GM21529 (cell line): ENCODE data around the gene FCGR2B.
"Not testable (repeated sequence)": the region's sequence is repeated elsewhere in the genome, so short reads cannot be mapped to it uniquely, and the experiment has no call there.

Experiments
- ATAC-seq: cut with Tn5 transposase; IDR thresholded peaks from one replicate; pipeline ENCODE4 v1.9.1; 2021; ENCODE audit not compliant: unreplicated experiment

The FCGR2B gene

DNA sequence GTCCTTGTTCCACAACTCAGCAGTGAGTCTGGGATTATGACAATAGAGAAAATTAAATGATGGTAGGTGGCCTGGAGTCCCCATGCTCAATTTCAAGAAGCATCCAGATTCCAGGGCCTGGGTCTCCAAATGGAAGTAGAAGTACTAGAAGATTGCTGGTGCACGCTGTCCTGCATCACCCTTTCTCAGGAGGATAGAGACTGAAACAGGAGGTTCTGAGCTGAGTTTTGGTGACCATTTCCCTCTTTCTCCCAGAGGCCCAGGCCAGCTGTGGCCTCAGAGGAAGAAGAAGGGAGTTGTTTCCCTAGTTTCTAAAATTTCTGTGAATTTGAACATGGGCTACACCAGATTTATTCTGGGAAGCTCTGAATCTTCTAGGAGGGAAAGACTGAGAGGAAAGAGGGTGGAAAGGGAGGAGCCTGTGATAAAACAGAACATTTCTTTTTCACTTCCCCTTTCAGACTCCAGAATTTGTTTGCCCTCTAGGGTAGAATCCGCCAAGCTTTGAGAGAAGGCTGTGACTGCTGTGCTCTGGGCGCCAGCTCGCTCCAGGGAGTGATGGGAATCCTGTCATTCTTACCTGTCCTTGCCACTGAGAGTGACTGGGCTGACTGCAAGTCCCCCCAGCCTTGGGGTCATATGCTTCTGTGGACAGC lies at the start of gene FCGR2B:
Gene FCGR2B (plus strand): TSS at position 460 of the 656 bp plus-strand sequence. CDS start 99 bp downstream, at position 559.
- peak; percentile 74 for ATAC-seq

DNA sequence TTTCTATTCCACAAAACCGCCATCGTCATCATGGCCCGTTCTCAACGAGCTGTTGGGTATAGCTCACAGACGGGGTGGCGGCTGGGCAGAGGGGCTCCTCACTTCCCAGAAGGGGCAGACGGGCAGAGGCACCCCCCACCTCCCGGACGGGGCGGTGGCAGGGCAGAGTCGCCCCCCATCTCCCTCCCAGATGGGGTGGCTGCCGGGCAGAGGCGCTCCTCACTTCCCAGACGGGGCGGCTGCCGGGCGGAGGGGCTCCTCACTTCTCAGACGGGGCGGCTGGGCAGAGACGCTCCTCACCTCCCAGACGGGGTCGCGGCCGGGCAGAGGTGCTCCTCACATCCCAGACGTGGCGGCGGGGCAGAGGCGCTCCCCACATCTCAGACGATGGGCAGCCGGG lies 46.5 kb upstream of the FCGR2B start:
- ATAC-seq, result not testable (repeated sequence)

DNA sequence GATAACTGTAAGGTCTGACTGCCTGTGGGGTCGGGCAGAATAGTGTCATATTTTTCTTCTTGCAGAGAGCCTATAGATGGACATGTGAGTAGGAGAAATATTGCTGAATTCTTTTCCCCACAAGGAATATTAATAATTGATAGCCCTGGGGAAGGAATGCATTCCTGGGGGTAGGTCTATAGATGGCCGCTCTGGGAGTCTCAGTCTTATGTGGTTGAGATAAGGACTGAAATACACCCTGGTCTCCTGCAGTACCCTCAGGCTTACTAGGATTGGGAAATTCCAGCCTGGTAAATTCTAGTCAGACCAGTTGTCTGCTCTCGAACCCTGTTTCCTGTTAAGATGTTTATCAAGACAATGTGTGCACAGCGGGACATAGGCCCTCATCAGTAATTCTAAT lies 44.4 kb upstream of the FCGR2B start:
- ATAC-seq, result not testable (repeated sequence)

DNA sequence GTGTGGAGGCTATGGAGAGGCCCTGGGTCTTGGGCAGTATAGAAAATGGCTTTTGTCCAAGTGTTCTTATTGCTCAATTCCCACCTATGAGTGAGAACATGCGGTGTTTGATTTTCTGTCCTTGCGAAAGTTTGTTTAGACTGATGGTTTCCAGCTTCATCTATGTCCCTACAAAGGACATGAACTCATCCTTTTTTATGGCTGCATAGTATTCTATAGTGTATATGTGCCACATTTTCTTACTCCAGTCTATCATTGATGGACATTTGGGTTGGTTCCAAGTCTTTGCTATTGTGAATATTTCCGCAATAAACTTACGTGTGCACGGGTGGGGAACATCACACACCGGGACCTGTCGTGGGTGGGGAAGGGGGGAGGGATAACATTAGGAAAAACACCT lies 42.5 kb upstream of the FCGR2B start:
- not testable (repeated sequence) for ATAC-seq

DNA sequence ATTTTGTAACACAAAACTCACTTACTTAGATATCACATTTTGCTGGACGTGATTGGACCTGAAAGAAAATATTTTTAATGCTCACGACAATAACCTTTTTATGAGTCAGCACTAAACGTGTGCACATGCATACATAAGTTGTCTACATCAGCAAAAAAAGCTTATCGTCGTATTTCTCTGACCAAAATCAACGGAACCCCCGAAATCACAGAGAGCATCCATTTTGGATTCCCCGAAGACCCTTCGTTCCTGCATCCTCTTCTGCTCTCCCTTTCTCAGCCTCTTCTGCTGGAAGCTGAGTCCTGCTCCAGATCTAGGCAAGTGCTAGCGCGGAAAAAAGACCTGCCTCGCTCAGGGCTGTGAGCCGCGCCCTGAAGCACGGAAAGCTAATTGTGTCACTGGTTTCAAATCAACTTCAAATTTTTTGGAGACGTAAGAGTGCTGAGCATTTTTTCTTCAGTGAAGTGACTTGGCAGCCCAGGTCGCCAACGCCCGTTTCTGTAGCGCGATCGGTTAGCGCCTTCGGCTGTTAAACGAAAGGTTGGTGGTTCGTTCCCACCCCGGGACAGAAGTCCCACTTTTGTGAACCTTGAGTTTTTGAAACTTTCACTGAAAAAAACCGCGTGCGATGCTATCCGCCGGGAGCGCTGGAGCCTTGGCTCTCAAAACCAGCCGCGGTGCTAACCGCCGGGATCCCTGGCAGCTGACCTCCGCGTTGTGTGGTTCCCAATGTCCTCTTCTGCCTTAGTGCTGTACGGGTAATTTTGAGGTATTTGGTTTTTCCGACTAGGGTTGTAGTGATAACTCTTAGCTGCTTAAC lies 41.6 kb upstream of the FCGR2B start:
- peak; percentile 50 for ATAC-seq

DNA sequence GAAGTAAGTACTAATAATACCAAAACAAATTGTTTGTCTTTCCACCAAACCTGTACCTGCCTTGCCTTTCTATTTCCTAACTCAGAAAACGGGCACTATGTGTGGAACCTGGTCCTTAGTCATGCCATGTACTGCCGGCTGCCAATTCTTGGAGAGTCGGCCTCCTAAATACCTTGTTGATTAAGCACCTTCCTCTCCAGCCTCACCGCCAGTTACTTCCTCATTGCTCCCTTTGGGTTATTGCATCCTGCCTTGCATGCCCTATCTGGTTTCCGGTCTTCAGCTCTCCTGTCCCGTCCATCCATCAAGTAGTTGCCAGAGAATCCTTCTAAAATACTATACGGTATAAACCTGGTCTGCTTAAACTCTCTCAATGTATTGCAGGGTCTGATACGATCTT lies 40.9 kb upstream of the FCGR2B start:
- ATAC-seq, result peak; percentile 30

DNA sequence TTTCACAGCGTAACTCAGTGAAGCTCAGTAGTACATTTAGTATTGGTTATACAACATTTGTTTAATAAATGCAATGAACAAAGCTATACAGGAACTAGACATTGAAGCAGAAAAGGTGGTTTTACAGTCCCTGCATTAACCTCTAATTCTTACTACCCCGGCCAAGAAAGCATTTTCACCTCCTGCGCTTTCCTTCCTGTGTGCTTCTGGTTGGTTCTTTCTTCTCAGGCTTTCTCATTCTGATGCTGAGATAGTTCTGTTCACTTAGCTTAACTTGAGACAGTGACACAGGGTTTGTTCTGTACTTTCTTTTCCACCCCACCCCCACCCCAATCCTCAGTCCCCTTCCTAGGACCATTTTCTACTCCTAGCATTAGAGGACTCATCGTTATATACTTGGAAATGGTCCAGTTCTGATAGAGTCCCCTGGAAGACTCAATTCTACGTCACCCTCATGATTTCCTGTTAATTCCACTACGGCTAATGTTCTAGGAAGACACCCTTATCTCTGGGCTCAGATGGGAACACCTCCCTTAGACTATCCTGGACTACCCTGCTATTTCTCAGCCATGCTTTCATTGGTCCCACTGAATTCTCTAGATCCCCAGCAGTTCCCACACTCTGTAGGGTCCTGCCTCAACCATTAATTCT lies 39.4 kb upstream of the FCGR2B start:
- peak; percentile 50 for ATAC-seq

DNA sequence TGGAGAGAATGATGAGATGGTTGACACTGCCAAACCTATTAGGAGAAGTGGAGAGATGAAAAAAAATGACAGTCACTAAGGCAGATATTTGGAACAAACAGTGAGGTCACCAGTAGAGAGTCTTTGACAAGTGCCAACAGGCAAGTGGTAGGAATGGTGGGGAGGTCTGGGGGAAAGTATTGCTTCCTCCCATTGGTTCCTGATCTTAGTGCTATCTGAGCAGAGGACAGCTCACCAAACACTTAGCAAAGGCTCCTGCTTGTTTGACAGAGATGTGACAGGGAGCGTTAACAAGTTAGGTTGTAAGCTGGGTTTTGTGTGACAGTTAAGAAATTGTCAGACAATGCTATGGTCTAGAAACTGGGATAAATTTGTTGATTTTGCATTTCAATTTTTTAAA lies 38.3 kb upstream of the FCGR2B start:
- not testable (repeated sequence) for ATAC-seq

DNA sequence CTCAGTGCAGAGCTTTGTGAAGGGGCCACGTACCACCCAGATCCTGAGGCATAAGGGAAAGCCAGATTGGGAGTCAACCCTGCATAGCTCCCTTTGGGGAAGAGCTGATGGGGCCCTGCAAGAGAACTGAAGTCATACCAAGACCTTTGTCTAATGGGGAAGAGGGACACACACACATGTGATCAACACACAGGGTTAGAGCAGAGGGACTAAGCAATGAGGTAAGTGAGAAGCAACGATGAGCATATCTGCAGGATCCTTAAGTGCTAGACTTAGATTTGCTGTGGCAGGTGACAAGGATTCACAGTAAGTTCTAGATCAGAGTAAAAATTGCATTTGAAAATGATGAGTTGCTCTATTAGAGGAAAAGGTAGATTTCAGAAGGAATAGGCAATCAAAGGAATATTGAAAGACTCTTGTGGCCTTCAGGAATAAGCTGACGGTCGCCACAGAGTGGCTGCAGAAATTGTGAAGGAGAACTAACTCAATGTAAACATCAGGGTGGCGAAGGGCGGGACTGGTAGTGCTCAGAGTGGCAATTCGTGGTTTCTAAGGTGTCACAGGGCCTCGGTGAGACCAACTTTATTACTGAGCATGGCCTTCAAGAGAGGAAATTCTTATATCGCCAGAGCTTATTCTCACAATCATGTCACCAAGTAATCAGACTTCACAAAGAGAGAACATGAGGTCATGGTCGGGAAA lies 36.3 kb upstream of the FCGR2B start:
- ATAC-seq, result not testable (repeated sequence)

DNA sequence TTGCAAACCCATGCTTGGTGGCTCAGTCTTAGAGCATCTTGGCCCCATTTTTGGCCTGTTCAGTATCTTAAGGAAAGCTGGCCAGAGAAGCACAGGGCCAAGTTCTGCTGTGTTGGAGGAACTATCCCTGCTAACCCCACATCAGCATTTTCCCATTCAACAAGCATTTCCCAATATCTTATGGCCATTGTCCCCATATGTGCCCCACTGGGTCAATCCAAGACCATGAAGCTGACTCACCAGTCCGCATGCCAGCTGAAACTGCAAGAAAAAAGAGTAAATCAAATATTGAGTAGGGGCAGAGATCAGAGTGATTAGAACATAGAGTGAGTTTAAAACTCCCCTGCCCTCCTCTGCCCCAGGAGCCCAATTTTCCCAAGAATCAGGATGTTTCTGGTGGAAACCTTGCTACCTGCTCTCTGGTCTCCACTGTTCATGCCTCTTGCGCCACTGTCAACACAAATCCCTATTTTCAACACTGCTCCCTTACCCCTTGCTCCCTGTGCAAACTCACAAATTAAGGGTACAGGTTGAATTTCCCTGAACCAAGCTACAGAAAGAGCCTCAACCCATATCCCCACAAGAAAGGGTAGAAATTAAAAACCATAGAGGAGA lies 32.7 kb upstream of the FCGR2B start:
- ATAC-seq, result not testable (repeated sequence)

DNA sequence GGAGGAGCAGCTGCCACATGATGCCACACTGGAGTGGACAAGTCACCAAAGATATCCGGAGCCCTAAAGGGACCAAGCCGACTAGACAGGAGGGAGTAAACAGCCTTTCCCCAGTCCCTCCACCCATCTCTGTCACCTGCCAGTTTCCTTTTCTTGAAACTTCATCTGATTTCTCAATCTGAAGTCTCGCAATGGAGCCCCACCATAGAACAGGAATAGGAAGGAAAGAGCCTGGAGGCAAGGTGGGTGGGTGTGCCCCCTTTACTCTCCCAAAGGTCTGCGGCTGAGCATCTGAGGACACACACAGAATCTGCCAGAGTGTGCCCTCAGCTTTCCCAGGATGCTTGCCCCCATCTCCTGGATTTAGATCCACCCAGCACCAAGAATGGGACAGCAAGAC lies 31.9 kb upstream of the FCGR2B start, which contains the start of gene FCGR3B:
Gene FCGR3B (minus strand): TSS at position 101 of the 400 bp plus-strand sequence. CDS start 82 bp downstream, at position 19.
- ATAC-seq, result no peak

DNA sequence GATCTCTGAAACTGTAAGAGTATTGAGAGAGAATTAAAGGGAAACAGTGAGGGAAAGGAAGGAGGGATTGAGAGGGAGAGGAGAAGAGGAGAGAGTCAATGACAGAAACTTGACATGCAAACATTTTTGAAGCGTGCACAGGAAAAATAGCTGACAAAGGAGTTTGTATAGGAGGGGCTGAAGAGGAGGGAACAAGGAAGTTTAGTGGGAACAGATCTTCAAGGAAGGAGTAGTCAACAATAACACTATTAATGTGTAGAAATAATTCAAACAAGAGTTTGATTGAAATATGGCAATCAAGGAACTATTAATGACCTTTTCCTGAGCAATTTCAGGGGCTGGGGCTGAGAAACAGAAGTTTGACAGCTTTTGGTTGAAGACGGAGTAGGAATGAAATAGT lies 27.9 kb upstream of the FCGR2B start:
- ATAC-seq, result not testable (repeated sequence)

DNA sequence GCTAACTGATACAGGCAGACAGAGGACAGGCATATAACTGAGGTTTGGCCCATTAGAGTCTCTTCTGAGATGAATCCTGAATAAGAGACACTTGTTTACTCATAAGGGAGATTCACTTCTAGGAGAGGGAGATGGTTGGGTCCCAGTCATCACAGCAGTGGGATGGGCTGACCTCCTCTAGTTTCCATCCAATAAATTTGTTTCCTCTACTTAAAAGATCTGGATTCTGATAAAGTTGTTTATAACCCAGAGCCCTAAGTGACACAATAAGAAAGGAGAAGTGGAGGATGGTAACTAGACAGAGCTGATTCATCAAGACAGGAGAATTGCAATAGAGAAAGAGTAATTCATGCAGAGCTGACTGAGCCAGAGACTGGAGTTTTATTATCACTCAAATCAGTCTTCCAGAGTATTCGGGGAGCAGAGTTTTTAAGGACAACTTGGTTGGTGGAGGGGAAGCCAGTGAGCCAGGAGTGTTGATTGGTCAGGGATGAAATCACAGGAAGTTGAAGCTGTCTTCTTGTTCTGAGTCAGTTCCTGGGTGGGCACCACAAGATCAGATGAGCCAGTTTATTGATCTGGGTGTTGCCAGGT lies 26.7 kb upstream of the FCGR2B start:
- ATAC-seq, result not testable (repeated sequence)

DNA sequence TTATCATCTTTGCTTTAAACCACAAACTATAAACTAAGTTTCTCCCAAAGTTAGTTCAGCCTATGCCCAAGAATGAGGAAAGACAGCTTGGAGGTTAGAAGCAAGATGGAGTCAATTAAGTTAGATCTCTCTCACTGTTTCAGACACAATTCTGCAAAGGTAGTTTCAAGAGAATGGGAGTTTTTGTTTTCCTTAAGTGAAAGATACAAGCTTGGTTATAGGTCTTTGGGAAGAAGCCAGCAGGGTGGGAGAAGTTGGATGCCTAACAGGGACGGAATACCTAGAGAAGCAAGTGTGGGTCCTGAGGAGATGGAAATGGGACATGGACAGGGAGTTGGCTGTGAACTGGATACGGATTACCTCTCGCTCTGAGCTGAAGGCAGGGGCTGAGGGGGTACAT lies 26.0 kb upstream of the FCGR2B start:
- not testable (repeated sequence) for ATAC-seq

DNA sequence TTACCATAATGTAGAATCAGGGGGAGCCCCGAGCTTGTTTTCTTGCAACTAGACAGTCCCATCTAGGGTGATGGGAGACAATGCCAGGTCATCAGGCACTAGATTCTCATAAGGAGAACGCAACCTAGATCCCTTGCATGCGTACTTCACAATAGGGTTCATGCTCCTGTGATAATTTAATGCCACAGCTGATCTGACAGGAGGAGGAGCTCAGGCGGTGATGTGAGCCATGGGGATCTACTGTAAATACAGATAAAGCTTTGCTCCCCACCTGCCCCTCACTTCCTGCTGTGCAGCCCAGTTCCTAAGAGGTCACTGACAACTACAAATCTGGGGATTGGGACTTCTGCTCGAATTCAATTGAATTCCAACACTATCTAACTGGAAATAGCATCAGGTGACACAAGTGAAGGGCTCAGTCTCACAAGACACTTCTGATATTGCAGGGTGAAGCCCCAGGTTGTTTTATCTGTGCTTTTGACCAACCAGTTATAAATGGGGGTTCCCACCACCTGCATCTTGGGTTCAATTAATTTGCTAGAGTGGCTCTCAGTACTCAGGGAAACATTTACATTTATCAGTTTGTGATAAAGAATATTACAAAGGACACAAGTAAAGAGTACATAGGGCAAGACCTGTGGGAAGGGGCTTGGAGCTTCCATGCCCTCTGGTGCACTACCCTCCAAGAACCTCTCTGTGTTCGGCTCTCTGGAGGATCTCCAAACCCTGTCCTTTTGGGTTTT lies 24.5 kb upstream of the FCGR2B start:
- ATAC-seq, result not testable (repeated sequence)

DNA sequence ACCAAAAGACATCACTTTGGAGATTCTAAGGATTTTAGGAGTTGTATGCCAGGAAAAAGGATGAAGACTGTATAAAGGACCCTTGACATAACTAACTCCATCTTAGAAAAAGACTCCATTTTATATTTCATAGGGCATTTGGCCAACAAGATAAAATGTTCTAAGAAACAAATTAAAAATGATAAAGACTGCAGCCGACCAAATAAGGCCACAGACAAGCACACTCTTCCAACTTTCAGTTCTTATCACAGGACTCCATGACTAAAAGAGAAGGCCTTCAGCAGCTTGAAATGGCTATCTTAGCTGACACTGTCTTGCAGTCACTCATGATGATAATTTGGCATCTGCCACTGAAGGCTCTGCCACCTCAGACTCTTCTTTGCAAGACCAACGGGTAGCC lies 23.7 kb upstream of the FCGR2B start:
- not testable (repeated sequence) for ATAC-seq

DNA sequence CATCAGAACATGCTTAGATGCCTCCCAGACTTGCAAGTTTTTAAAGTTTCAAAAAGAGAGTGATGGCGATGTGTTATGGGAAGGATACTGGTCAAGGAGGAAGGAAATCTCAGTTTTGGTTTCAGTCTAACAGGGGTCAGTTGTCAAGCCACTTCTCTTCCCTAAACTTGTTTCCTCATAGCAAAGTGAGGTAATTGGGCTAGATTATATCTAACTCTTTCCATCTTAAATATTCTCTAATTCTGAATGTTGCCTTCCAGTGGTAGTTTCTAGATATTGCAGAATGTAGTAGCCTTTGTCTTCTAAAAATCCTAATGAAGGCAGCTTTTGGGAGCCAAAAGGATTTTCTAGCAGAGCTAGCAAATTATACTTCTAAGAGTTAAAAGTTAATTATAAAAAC lies 20.2 kb upstream of the FCGR2B start:
- not testable (repeated sequence) for ATAC-seq

DNA sequence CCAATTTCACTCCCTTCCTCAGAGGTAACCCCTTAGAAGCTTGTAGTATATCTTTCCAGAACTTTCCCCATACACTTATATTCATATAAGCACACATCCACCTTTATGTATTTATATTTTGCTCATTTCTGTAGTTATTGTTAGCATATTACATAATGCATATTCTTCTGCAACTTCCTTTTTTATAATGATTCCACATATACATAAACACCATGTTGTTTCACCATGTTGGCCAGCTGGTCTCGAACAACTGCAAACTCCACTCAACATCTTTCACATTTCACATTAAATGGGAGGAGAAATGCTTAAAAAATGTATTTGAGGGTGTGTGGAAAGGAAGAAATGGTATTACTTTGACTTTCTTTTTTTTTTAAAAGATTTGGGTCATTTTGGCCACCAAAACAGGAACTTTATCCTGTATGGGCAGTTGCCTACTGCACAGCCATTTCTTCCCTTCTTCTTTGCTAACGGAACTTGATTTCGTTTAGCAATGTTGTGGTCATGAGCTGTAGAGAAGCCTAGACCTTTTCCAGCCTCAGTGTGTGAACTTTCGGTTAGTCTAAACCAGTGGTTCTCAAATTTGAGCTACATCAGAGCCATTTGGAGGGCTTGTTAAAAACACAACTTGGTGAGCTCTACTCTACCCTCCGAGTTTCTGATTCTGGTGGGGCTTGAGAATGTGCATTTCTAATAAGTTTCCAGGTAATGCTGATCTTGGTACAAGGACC lies 19.3 kb upstream of the FCGR2B start:
- not testable (repeated sequence) for ATAC-seq

DNA sequence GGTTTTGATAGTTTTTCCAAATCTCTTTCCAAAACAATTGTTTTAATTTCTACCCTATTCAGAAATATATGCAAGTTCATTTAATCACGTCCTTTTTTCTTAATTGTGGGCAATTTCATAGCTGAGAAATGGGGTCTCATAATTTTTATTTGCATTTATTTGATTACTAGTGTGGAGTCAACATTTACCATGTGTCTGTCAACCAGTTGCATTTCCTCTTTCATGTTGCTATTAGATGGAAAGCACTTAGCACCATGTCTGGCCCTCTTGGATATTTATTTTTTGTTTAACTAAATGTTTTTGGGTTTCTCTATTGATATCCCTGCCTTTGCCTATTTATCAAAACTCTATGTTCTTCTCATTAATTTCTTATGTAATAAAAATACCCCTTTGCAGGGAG lies 18.1 kb upstream of the FCGR2B start:
- not testable (repeated sequence) for ATAC-seq
